Epithelial cell of esophagus (primary cell): Measurements from ENCODE around the gene RASSF3.

Source experiments
- DNase-seq: peaks from one replicate; pipeline ENCODE4 v3.0.0; 2010; ENCODE audit warnings: low read depth
- H3K4me3 ChIP-seq: 2 replicates; pipeline ENCODE4 v1.5.1; 2011; ENCODE audit warnings: mild to moderate bottlenecking, low read length, control low read depth
- TF ChIP-seq, protein P1 (sequence below): IDR thresholded peaks from 2 replicates; pipeline ENCODE4 v1.5.1; 2011; ENCODE audit warnings: low read depth, mild to moderate bottlenecking, low read length, control low read depth, inconsistent platforms; ENCODE audit not compliant: insufficient read depth; ENCODE audit errors: missing control alignments

RASSF3 gene

DNA sequence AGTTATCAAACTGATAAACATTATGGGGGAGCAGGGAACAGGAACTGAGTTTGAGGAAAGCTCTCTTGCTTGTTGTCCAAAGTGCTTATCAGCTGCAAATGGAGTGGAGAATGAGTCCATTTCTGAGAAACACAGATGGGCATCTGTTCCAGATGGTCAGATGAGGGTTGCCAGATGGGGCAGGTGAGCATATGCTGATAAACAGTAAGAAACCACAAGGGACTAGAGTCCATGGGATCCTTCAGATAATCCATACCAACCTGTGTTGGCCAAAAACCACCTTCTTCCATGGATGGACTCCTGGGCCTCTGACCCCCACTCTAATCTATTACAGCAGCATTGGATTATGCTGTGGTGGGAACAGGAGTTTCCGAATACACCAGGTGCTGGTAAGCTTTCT lies 110.6 kb downstream of the RASSF3 start:
- no peak for DNase-seq

DNA sequence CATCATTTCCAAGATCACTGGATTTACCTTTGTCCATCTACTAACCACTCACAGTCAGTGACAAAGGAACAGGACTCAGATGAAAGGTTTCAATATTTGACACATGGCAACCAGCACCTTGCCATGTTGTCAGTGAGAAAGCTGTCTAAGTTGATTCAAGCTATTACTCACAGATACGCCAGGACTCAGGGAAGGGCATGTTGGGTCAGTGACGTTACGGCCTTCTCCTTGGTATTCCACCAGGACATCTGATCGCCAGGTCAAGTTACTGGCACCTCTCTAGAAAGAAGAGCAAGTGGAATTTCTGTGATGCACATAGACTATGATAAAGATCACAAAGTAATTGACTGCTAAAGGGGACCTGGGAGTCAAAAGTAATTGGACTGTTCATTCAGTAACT lies 112.5 kb downstream of the RASSF3 start:
- TF ChIP-seq, protein P1, sequence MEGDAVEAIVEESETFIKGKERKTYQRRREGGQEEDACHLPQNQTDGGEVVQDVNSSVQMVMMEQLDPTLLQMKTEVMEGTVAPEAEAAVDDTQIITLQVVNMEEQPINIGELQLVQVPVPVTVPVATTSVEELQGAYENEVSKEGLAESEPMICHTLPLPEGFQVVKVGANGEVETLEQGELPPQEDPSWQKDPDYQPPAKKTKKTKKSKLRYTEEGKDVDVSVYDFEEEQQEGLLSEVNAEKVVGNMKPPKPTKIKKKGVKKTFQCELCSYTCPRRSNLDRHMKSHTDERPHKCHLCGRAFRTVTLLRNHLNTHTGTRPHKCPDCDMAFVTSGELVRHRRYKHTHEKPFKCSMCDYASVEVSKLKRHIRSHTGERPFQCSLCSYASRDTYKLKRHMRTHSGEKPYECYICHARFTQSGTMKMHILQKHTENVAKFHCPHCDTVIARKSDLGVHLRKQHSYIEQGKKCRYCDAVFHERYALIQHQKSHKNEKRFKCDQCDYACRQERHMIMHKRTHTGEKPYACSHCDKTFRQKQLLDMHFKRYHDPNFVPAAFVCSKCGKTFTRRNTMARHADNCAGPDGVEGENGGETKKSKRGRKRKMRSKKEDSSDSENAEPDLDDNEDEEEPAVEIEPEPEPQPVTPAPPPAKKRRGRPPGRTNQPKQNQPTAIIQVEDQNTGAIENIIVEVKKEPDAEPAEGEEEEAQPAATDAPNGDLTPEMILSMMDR: no peak
- DNase-seq: no peak
- no peak overlapping the region for H3K4me3 ChIP-seq

More for the DNA sequence above, 110.6 kb downstream of the RASSF3 start:
- no peak overlapping the region for H3K4me3 ChIP-seq
- TF ChIP-seq, protein P1: no peak

DNA sequence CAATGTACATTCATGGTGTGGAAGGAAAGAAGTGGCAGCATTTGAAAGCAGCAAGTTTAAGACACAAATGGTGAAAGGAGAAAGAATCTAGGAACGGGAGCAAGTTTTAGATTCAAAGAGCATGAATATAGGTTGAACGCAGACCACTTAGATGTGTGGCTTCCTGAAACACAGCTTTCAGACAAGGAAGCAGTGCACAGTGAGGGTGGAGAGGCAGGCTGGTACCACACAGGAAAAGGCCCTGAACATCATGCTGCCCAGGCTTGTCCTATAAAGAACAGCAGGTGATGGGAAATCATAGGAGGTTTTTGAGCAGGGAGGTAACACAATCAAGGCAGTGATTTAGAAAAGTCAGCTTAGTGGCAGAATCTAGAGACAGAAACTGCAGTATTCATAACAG lies 113.3 kb downstream of the RASSF3 start:
- no peak for DNase-seq
- no peak overlapping the region for H3K4me3 ChIP-seq
- TF ChIP-seq, protein P1: no peak

DNA sequence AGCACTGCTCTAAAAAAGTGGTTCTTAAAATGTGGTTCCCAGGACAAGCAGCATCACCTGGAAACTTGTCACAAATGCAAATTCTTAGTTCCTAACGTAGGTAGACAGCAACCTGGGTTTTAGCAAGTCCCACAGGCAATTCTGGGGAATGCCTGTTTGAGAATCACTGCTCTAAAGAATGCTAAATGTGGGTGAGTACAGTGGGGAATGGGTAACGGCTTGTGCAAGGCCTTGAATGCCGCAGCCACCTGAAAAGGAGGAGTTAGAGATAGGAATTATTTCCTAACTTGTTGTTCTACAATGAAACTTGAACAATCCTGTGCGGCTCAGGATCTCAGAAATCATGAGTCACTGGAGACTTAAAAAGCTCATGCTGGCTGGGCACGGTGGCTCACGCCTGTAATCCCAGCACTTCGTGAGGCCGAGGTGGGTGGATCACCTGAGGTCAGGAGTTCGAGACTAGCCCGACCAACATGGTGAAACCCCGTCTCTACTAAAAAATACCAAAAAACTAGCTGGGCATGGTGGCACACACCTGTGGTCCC lies 114.0 kb downstream of the RASSF3 start:
- H3K4me3 ChIP-seq: no peak overlapping the region
- TF ChIP-seq, protein P1: no peak
- peak; percentile 55 for DNase-seq

DNA sequence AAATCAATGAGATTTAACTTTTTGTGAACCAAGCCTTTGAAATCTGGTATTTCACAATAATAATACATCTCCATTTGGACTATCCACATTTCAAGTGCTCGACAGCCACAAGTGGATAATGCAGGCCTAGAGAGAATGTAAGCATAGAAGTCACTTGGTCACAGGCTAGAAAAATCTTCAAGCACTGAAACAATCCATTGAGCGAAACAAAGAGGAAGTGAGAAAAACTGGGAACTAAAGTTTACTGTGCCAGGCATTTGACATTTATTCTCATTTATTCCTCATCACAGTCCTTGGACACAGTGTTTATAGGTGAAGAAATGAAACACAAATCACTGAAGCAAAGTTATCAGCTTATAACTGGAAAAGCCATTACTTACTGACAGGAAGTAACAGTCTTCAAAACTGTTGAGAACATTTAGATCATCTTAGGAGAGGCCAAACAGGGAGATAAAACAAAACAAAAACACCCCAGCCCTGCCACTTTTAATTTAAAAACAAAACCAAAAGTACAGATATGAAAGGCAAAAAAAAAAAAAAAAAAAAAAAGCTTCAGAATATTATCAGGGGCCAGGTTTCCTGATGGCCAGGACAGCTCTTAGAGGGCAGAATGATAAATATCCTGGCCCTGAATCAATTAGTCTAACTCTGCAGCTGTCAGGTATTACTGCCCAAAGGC lies 119.8 kb downstream of the RASSF3 start:
- DNase-seq: no peak
- no peak overlapping the region for H3K4me3 ChIP-seq
- TF ChIP-seq, protein P1: no peak

DNA sequence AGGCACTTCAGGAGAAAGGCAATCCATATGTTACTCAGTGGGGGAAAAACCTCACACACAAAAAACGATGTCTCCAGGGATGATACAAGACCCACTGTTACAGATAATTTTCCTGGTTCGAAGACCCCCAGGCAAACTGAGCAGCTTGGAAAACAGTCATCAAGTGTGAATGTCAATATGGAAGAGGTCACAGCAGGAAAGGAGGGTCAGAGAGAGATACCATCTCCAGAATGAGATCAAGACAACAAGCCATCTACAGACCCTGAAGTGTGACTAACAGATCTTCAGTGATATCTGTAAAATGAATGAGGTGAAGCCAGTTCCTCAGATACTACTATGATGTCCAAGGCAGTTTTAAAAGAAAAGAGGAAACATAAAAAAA lies 120.3 kb downstream of the RASSF3 start:
- no peak for DNase-seq
- H3K4me3 ChIP-seq: no peak overlapping the region
- TF ChIP-seq, protein P1: no peak

DNA sequence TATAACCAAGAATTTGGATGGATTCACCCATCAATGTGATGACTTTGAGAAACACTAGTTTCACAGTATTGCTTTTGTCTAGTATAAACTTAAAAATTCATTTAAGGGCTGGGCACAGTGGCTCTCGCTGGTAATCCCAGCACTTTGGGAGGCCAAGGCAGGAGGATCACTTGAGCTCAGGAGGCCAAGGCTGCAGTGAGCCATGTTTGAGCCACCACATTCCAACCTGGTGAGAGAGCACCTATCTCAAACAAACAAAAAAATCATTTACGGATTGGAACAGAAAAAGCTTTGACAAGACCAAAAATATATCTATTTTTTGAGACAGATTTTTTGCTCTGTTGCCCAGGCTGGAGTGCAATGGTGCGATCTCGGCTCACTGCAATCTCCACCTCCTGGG lies 121.4 kb downstream of the RASSF3 start:
- H3K4me3 ChIP-seq: no peak overlapping the region
- no peak for DNase-seq
- TF ChIP-seq, protein P1: no peak
